GM12873 (cell line): ENCODE results near the gene MRPS11.

Source experiments
- CTCF ChIP-seq: IDR thresholded peaks from 2 replicates; pipeline ENCODE4 v1.5.1; 2012; ENCODE audit warnings: low read depth, mild to moderate bottlenecking, moderate library complexity, low read length, control low read depth; ENCODE audit not compliant: insufficient read depth; ENCODE audit errors: missing control alignments

Gene MRPS11

DNA sequence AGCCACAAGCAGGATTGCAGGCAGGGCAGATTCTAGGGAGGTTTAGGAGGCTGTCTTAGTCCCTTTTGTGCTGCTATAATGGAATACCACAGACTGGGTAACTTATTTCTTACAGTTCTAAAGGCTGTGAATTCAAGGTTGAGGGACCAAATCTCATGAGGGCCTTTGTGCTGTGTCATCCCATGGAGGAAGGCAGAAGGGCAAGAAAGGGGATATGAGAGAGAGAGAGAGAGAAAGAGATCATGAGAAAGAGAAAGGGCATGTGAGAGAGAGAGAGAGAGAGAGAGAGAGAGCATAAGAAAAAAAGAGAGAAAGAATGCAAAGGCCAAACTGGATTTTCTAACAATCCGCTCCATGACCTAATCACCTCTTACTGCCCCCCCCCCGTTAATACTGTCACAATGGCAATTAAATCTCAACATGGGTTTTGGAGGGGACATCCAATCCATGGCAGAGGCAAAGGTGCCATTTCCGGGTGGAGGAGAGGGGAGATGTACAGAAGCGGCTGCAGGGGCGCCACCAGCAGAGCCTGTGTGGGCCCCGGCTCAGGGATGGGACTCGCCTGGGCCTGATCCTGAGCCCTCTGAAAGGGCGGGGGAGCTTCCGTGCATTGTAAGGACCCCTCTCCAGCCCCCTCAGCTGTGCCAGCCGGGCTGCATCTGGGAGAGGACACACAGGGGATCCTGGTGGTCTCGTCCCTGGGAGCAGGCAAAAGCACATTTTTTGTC, 20.5 kb downstream of the MRPS11 start:
- TF ChIP-seq CTCF: no peak

DNA sequence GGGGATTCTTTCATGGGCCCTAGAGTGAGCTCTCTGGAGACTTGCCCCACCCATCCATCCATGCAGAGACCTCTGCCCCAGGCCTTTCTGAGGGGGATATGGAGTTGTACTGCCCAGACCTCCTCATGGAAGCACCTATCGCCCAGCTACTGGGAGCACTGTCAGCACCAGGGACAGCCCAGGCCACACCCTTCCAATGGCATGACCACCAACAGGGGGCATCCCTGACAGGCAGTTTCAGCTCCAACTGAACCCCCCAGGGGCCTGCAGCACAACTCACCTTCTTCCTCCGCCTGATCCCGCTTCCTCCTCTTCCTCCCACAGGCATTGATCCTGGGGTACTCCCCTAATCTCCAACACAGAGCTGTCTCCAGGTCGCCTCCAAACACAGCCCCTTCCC, 21.8 kb downstream of the MRPS11 start:
- peak; percentile 10 for TF ChIP-seq CTCF

DNA sequence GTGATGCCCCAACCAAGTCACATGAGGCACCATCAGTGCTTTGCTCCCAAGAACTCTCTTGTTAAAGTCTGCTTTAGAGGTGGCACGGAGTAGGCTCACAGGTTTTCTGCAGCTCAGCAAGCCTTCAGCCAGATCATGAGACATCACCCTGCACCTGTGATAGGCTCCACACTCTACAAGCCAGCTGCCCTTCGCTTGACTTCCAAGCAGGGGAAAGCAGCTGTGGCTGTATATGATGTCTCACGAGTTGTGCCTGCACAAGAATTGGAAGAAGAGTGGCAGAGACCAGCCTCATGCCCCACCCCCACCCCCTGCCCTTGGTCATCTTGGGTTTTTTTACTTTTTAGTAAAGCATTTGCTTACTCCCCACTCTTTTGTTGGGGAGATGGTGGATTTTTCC, 22.5 kb downstream of the MRPS11 start:
- no peak for TF ChIP-seq CTCF

GRCh38 chr15:88491158-88491557, 23.6 kb downstream of the MRPS11 start:
- TF ChIP-seq CTCF: no peak

DNA sequence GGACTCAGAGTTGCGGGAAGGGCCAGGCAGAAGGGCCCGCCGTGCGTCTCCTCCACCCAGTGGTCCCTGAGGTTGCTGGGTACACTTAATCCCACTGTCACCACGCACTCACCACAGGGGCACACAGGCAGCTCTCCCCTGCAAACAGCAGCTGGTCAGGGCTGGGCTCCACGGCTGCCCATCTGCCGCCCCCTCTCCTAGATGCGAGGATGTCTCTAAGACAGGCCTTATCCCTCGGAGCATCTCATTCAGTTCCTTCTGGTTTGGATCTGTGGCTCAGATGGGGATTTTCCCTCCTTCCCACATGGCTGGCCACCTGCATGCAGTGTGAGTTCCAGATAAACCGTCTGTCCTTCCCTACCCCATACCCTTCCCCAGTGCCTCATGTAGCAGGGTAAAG, 26.3 kb downstream of the MRPS11 start:
- TF ChIP-seq CTCF: no peak

- TF ChIP-seq CTCF: no peak
Observed at GRCh38 chr15:88497109-88497765, 29.7 kb downstream of the MRPS11 start.

- TF ChIP-seq CTCF: no peak
Observed at GRCh38 chr15:88498996-88499395, 31.5 kb downstream of the MRPS11 start.
